ENCODE data around the gene PTPN14.
"Not testable (repeated sequence)": the region's sequence is repeated elsewhere in the genome, so short reads cannot be mapped to it uniquely, and the experiment has no call there.

The PTPN14 gene

GRCh38 chr1:214551436-214552173 lies at the start of gene PTPN14:
Gene PTPN14 (minus strand): TSS chr1:214551602. CDS start chr1:214464803, 86,799 bp downstream.
- DNase-seq, result no peak

GRCh38 chr1:214593158-214593557 lies 41.8 kb upstream of the PTPN14 start:
- DNase-seq, result no peak

- not testable (repeated sequence) for DNase-seq
These were observed 40.5 kb upstream of the PTPN14 start for GRCh38 chr1:214591918-214592317.

- no peak for DNase-seq
These were observed 39.3 kb upstream of the PTPN14 start for GRCh38 chr1:214590696-214591095.

- DNase-seq, result no peak
These were observed 37.7 kb upstream of the PTPN14 start for GRCh38 chr1:214588963-214589597.

GRCh38 chr1:214587165-214587564 lies 35.8 kb upstream of the PTPN14 start:
- DNase-seq, result no peak

GRCh38 chr1:214586621-214587020 lies 35.2 kb upstream of the PTPN14 start:
- DNase-seq, result no peak

- peak; percentile 5 for DNase-seq
These were observed 33.7 kb upstream of the PTPN14 start for GRCh38 chr1:214584805-214585766.

GRCh38 chr1:214583824-214584554 lies 32.6 kb upstream of the PTPN14 start:
- DNase-seq, result no peak

GRCh38 chr1:214583113-214583512 lies 31.7 kb upstream of the PTPN14 start:
- DNase-seq, result no peak

GRCh38 chr1:214582289-214582891 lies 31.0 kb upstream of the PTPN14 start:
- no peak for DNase-seq

- DNase-seq, result no peak
These were observed 30.4 kb upstream of the PTPN14 start for GRCh38 chr1:214581785-214582184.

- DNase-seq, result no peak
These were observed 27.8 kb upstream of the PTPN14 start for GRCh38 chr1:214579183-214579582.

GRCh38 chr1:214576120-214576519 lies 24.7 kb upstream of the PTPN14 start:
- DNase-seq, result not testable (repeated sequence)

- DNase-seq, result no peak
These were observed 23.4 kb upstream of the PTPN14 start for GRCh38 chr1:214574598-214575411.

- no peak for DNase-seq
These were observed 22.2 kb upstream of the PTPN14 start for GRCh38 chr1:214573386-214574318.

GRCh38 chr1:214571281-214571680 lies 19.9 kb upstream of the PTPN14 start:
- no peak for DNase-seq

- DNase-seq, result no peak
These were observed 19.0 kb upstream of the PTPN14 start for GRCh38 chr1:214570442-214570841.

- no peak for DNase-seq
These were observed 18.1 kb upstream of the PTPN14 start for GRCh38 chr1:214569357-214570004.

GRCh38 chr1:214568328-214568727 lies 16.9 kb upstream of the PTPN14 start:
- DNase-seq, result no peak

Measured in inflammatory macrophage treated with lipopolysaccharide for 4 hours (primary cell).